Measurements from ENCODE around the gene E2F1.

E2F1 gene

GRCh38 chr20:33687993-33688937 lies 2.1 kb upstream of the E2F1 start:
- intact Hi-C loops (cut with DNase I; ENCODE audit: low total_unique reads), result loop anchor here (10.0 kb wide), 1 partner anchor 47 kb away; the partner anchor contains the start of gene ZNF341
- Histone ChIP-seq H3K4me3 (no peak overlapping the region), H3K36me3 (no peaks in the 10 kb centered on the region), H3K27ac (no peak overlapping the region), H3K9me3 (no peaks in the 10 kb centered on the region), H3K4me1 (peaks cover 0 to 19% (median 10%) of the 10 kb centered on the region in 4 donors), H3K27me3 (no peaks in the 10 kb centered on the region)
- no peak for DNase-seq
- TF ChIP-seq CTCF (IDR thresholded peaks at IDR 0.05), result no peak

GRCh38 chr20:33687370-33687915 lies 1.3 kb upstream of the E2F1 start:
- no peaks in the 10 kb centered on the region for H3K36me3 ChIP-seq
- no peaks in the 10 kb centered on the region for H3K27me3 ChIP-seq
- no peak overlapping the region for H3K27ac ChIP-seq
- H3K4me1 ChIP-seq, result peaks cover 0 to 19% (median 10%) of the 10 kb centered on the region in 4 donors
- no peak for DNase-seq
- no peak overlapping the region for H3K4me3 ChIP-seq
- no peak for TF ChIP-seq CTCF (IDR thresholded peaks at IDR 0.05)
- no peaks in the 10 kb centered on the region for H3K9me3 ChIP-seq
- intact Hi-C loops (cut with DNase I; ENCODE audit: low total_unique reads), result loop anchor here (10.0 kb wide), 1 partner anchor 47 kb away; the partner anchor contains the start of gene ZNF341

- H3K27me3 ChIP-seq, result no peaks in the 10 kb centered on the region
- intact Hi-C loops (cut with DNase I; ENCODE audit: low total_unique reads), result loop anchor here (10.0 kb wide), 1 partner anchor 48 kb away; the partner anchor contains the start of gene ZNF341
- TF ChIP-seq CTCF (IDR thresholded peaks at IDR 0.05), result no peak
- H3K27ac ChIP-seq, result peak overlapping the region; percentile 61 to 69
- H3K9me3 ChIP-seq, result no peaks in the 10 kb centered on the region
- DNase-seq, result no peak
- no peaks in the 10 kb centered on the region for H3K36me3 ChIP-seq
- H3K4me3 ChIP-seq, result peak overlapping the region; percentile 48
- peaks cover 0 to 20% (median 10%) of the 10 kb centered on the region in 4 donors for H3K4me1 ChIP-seq
Measured at GRCh38 chr20:33686984-33687366, 790 bp upstream of the E2F1 start.

- H3K27ac ChIP-seq, result no peak overlapping the region
- TF ChIP-seq CTCF (IDR thresholded peaks at IDR 0.05), result no peak
- H3K4me3 ChIP-seq, result peak overlapping the region; percentile 48
Measured at GRCh38 chr20:33685328-33686099, 671 bp downstream of the E2F1 start.

More at GRCh38 chr20:33685328-33686099, 671 bp downstream of the E2F1 start:
- no peaks in the 10 kb centered on the region for H3K27me3 ChIP-seq
- no peaks in the 10 kb centered on the region for H3K9me3 ChIP-seq
- peaks cover 0 to 34% (median 23%) of the 10 kb centered on the region in 4 donors for H3K4me1 ChIP-seq
- intact Hi-C loops (cut with DNase I; ENCODE audit: low total_unique reads), result loop anchor here (10.0 kb wide), 1 partner anchor 49 kb away; the partner anchor contains the start of gene ZNF341
- no peak for DNase-seq
- no peaks in the 10 kb centered on the region for H3K36me3 ChIP-seq
